T-cell (primary cell): ENCODE results near the gene SPSB3. TPM values are rescaled to one million over a fixed set of nuclear protein-coding genes. Genes with fewer than 3 reads are reported as not detected.

Source experiments
- ATAC-seq, 4 experiments: fragments of 200-7000 bp in 3 of 4; fragments of 150-1000 bp in 1 of 4; cut with Tn5 transposase; replicated peaks in 1 of 4; 1 replicate in 3 of 4; 2 replicates in 1 of 4; pipeline ENCODE4 v1.10.0; 2021; ENCODE audit warnings: moderate library complexity in 3 of 4, mild to moderate bottlenecking in 2 of 4, moderate number of reproducible peaks in 1 of 4
- CTCF ChIA-PET, 2 donors: fragments of 300-600 bp; sonication (Branson Sonifier 250); formaldehyde crosslinking; loops; one replicate each; lab custom pipeline; 2022; ENCODE audit warnings: antibody characterized with exemption in 2 of 2; lab: Charles Lee
- POLR2A ChIA-PET, 2 donors: fragments of 300-600 bp; sonication (Branson Sonifier 250); formaldehyde crosslinking; loops; one replicate each; lab custom pipeline; 2022; ENCODE audit warnings: antibody characterized with exemption in 2 of 2; lab: Charles Lee
- DNase-seq, 35 experiments: peaks; one replicate each; pipeline versions ENCODE4 v3.0.0 to v3.0.0-alpha.2; 2013 to 2023
- H3K27ac ChIP-seq: one replicate; pipeline ENCODE4 v1.5.1; 2013; ENCODE audit warnings: low read length
- H3K27me3 ChIP-seq, 2 experiments: replicated peaks in 1 of 2; 1 replicate in 1 of 2; 2 replicates in 1 of 2; pipeline versions ENCODE4 v1.6.1 to v1.7.0; 2013; ENCODE audit warnings: low read length in 1 of 2, mixed read lengths in 1 of 2; ENCODE audit not compliant: control insufficient read depth in 2 of 2, insufficient read depth in 2 of 2; ENCODE audit errors: extremely low read depth in 1 of 2
- H3K36me3 ChIP-seq, 2 donors: 1 replicate in 1 of 2; 2 replicates in 1 of 2; pipeline versions ENCODE4 v1.6.1 to v1.7.0; 2013; ENCODE audit warnings: low read length in 1 of 2; ENCODE audit not compliant: control insufficient read depth in 2 of 2, insufficient read depth in 1 of 2; ENCODE audit errors: extremely low read depth in 1 of 2
- H3K4me1 ChIP-seq, 2 experiments: 1 replicate in 1 of 2; 2 replicates in 1 of 2; pipeline versions ENCODE4 v1.6.1 to v1.7.0; 2013; ENCODE audit warnings: low read length in 2 of 2, mixed read lengths in 1 of 2; ENCODE audit not compliant: insufficient read depth in 2 of 2, control insufficient read depth in 1 of 2; ENCODE audit errors: extremely low read depth in 1 of 2
- H3K4me3 ChIP-seq, 2 donors: 1 replicate in 1 of 2; 2 replicates in 1 of 2; pipeline versions ENCODE4 v1.5.1 to v1.7.0; 2013; ENCODE audit warnings: mild to moderate bottlenecking in 2 of 2, low read length in 1 of 2, moderate library complexity in 1 of 2; ENCODE audit not compliant: control insufficient read depth in 1 of 2; ENCODE audit errors: extremely low read depth in 1 of 2
- H3K9me3 ChIP-seq: 2 replicates; pipeline ENCODE4 v1.7.0; 2013
- H3K27ac Mint-ChIP-seq, 2 donors: one replicate each; pipeline ENCODE4 v1.8.0; 2020 to 2021; ENCODE audit warnings: mild to moderate bottlenecking in 2 of 2, mixed read lengths in 2 of 2
- H3K27me3 Mint-ChIP-seq, 2 donors: one replicate each; pipeline ENCODE4 v1.8.0; 2021 to 2022; ENCODE audit warnings: mixed read lengths in 2 of 2
- H3K36me3 Mint-ChIP-seq: one replicate; pipeline ENCODE4 v1.8.0; 2021; ENCODE audit warnings: mixed read lengths
- H3K4me1 Mint-ChIP-seq, 3 donors: one replicate each; pipeline ENCODE4 v1.8.0; 2020 to 2022; ENCODE audit warnings: mixed read lengths in 3 of 3, mild to moderate bottlenecking in 1 of 3
- H3K4me3 Mint-ChIP-seq, 3 donors: one replicate each; pipeline ENCODE4 v1.8.0; 2020 to 2022; ENCODE audit warnings: mild to moderate bottlenecking in 3 of 3, mixed read lengths in 3 of 3, moderate library complexity in 3 of 3
- H3K9me3 Mint-ChIP-seq, 3 donors: one replicate each; pipeline ENCODE4 v1.8.0; 2020 to 2022; ENCODE audit warnings: mixed read lengths in 3 of 3
- WGBS: methylation state at CpG from one replicate; pipeline ENCODE4 v1.1.5; 2013; ENCODE audit warnings: missing lambda C conversion rate; ENCODE audit not compliant: insufficient coverage; 5-methylcytosine and 5-hydroxymethylcytosine counted together
- total RNA-seq, 35 experiments: library from RNA in 6 of 35; stranded (reverse) in 6 of 35; fragments of 120-200 nt in 1 of 35; gene quantifications; one replicate each; pipeline versions ENCODE4 v1.2.1 to v1.2.4 and lab custom pipeline; 2013 to 2026

SPSB3 gene
- total RNA-seq, 5 donors from 2014 or later (not counting 1 experiment from before 2014, with no cell fraction given): 67.3 to 162 (median 139) TPM

- under 1% methylated on average over 96 of the region's 96 CpGs for WGBS
- ATAC-seq (peak; percentile 78 to 79 (median 79)), DNase-seq (peak in 33 of 35 experiments; percentile 15 to 89 (median 65))
- peak overlapping the region; percentile 87 to 90 for H3K27ac Mint-ChIP-seq
- peaks cover 10 to 55% of the 10 kb centered on the region in 2 experiments for H3K4me1 ChIP-seq
- H3K4me3 ChIP-seq: peak overlapping the region; percentile 35 to 87
- peak overlapping the region; percentile 81 to 90 (median 85) for H3K4me3 Mint-ChIP-seq
- H3K9me3 Mint-ChIP-seq: no peaks in the 10 kb centered on the region
- peaks cover 13 to 18% of the 10 kb centered on the region in 2 donors for H3K36me3 ChIP-seq
- no peaks in the 10 kb centered on the region for H3K36me3 Mint-ChIP-seq
- H3K27me3 ChIP-seq: no peaks in the 10 kb centered on the region
- H3K27me3 Mint-ChIP-seq: no peaks in the 10 kb centered on the region
- peaks cover 32 to 55% (median 46%) of the 10 kb centered on the region in 3 donors for H3K4me1 Mint-ChIP-seq
- ChIA-PET POLR2A (interaction anchor here in 1 of 2 donors (0.7 kb wide), 1 partner anchor 1032 kb away, joined by 3 read pairs; no protein-coding TSS in a partner anchor), CTCF (interaction anchor here in 1 of 2 donors (1.5 kb wide), 1 partner anchor 44 kb away, joined by 6 read pairs; the partner anchor contains the start of genes NUBP2 and SPSB3)
- no peaks in the 10 kb centered on the region for H3K9me3 ChIP-seq
- H3K27ac ChIP-seq: peak overlapping the region; percentile 55
These were observed 43.7 kb upstream of the SPSB3 start for GRCh38 chr16:1825864-1826690.

DNA sequence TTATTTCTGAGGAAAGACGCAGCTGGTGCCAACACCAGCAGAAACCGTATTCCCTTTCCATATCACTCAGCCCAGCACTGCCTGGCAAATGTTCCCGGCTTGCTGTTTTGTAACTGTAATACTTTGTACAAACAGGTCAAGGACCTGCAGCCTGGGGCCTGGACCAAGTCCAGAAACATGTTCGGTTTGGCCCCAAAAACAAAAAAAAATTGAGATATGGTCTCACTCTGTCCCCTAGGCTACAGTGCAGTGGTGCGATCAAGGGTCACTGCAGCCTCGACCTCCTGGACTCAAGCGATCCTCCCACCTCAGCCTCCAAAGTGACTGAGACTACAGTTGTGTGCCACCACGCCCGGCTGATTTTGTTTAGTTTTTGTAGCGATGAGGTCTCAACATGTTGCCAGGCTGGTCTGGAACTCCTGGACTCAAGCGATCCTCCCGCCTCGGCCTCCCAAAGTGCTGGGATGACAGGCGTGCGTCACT is 43.1 kb upstream of the SPSB3 start:
- Histone ChIP-seq H3K36me3 (peaks cover 19 to 24% of the 10 kb centered on the region in 2 donors), H3K4me3 (peak overlapping the region; percentile 35 to 51), H3K9me3 (no peaks in the 10 kb centered on the region), H3K27me3 (no peaks in the 10 kb centered on the region), H3K27ac (peak overlapping the region; percentile 55), H3K4me1 (peaks cover 10 to 57% of the 10 kb centered on the region in 2 experiments)
- ChIA-PET CTCF (no interaction called here), POLR2A (no interaction called here)
- DNase-seq (no peak), ATAC-seq (no peak)
- Mint-ChIP-seq H3K4me3 (peak overlapping the region; percentile 77 to 85 (median 81)), H3K4me1 (peaks cover 28 to 50% (median 46%) of the 10 kb centered on the region in 3 donors), H3K36me3 (no peaks in the 10 kb centered on the region), H3K27me3 (no peaks in the 10 kb centered on the region), H3K9me3 (no peaks in the 10 kb centered on the region), H3K27ac (peak overlapping the region; percentile 87 to 90)
- WGBS: 67% methylated on average over 12 of the region's 15 CpGs

- Histone ChIP-seq H3K27ac (no peak overlapping the region), H3K36me3 (peaks cover 31 to 40% of the 10 kb centered on the region in 2 donors), H3K27me3 (no peaks in the 10 kb centered on the region), H3K9me3 (no peaks in the 10 kb centered on the region), H3K4me1 (peaks cover 10 to 54% of the 10 kb centered on the region in 2 experiments), H3K4me3 (no peak overlapping the region)
- peak overlapping the region in 1 of 2 donors; percentile 36 for H3K27ac Mint-ChIP-seq
- no peak for ATAC-seq
- H3K36me3 Mint-ChIP-seq: no peaks in the 10 kb centered on the region
- H3K9me3 Mint-ChIP-seq: no peaks in the 10 kb centered on the region
- no peaks in the 10 kb centered on the region for H3K27me3 Mint-ChIP-seq
- ChIA-PET POLR2A (no interaction called here), CTCF (interaction anchor here in 1 of 2 donors (1.0 kb wide), 1 partner anchor 9 kb away, joined by 5 read pairs; no protein-coding TSS in a partner anchor)
- 89% methylated on average over 7 of the region's 9 CpGs for WGBS
- H3K4me1 Mint-ChIP-seq: peaks cover 16 to 37% (median 36%) of the 10 kb centered on the region in 3 donors
- DNase-seq: no peak
- peak overlapping the region in 2 of 3 donors; percentile 77 to 81 for H3K4me3 Mint-ChIP-seq
These were observed 41.5 kb upstream of the SPSB3 start for GRCh38 chr16:1823821-1824220.

GRCh38 chr16:1822801-1823200 is 40.4 kb upstream of the SPSB3 start:
- Mint-ChIP-seq H3K27me3 (no peaks in the 10 kb centered on the region), H3K4me3 (no peak overlapping the region), H3K9me3 (no peaks in the 10 kb centered on the region), H3K27ac (no peak overlapping the region), H3K36me3 (no peaks in the 10 kb centered on the region), H3K4me1 (peaks cover 15 to 28% (median 28%) of the 10 kb centered on the region in 3 donors)
- H3K4me3 ChIP-seq: no peak overlapping the region
- POLR2A ChIA-PET: no interaction called here
- H3K4me1 ChIP-seq: peaks cover 7 to 50% of the 10 kb centered on the region in 2 experiments
- 96% methylated on average over 8 of the region's 16 CpGs for WGBS
- H3K27ac ChIP-seq: no peak overlapping the region
- peaks cover 31 to 49% of the 10 kb centered on the region in 2 donors for H3K36me3 ChIP-seq
- ATAC-seq (no peak), DNase-seq (no peak)
- H3K9me3 ChIP-seq: no peaks in the 10 kb centered on the region
- CTCF ChIA-PET: interaction anchor here in 1 of 2 donors (0.6 to 1.0 kb wide), 3 partner anchors 8 to 660 kb away, joined by 4 to 5 read pairs (median 4); no protein-coding TSS in a partner anchor
- H3K27me3 ChIP-seq: no peaks in the 10 kb centered on the region

GRCh38 chr16:1821861-1822611 is 39.7 kb upstream of the SPSB3 start:
- Mint-ChIP-seq H3K9me3 (no peaks in the 10 kb centered on the region), H3K27ac (no peak overlapping the region), H3K4me1 (peaks cover 7 to 22% (median 21%) of the 10 kb centered on the region in 3 donors), H3K36me3 (no peaks in the 10 kb centered on the region), H3K27me3 (no peaks in the 10 kb centered on the region), H3K4me3 (no peak overlapping the region)
- ChIA-PET CTCF (no interaction called here), POLR2A (no interaction called here)
- Histone ChIP-seq H3K4me3 (no peak overlapping the region), H3K9me3 (no peaks in the 10 kb centered on the region), H3K27me3 (no peaks in the 10 kb centered on the region), H3K27ac (no peak overlapping the region), H3K36me3 (peaks cover 31 to 57% of the 10 kb centered on the region in 2 donors), H3K4me1 (peaks cover 3 to 43% of the 10 kb centered on the region in 2 experiments)
- DNase-seq: no peak
- 95% methylated on average over 16 of the region's 24 CpGs for WGBS
- ATAC-seq: no peak

- WGBS: 89% methylated on average over 9 of the region's 12 CpGs
- H3K27me3 ChIP-seq: no peaks in the 10 kb centered on the region
- no peak overlapping the region for H3K4me3 ChIP-seq
- Mint-ChIP-seq H3K4me3 (no peak overlapping the region), H3K4me1 (peaks cover 7 to 22% (median 20%) of the 10 kb centered on the region in 3 donors), H3K27ac (no peak overlapping the region), H3K27me3 (no peaks in the 10 kb centered on the region), H3K9me3 (no peaks in the 10 kb centered on the region), H3K36me3 (no peaks in the 10 kb centered on the region)
- CTCF ChIA-PET: no interaction called here
- H3K4me1 ChIP-seq: peaks cover 3 to 43% of the 10 kb centered on the region in 2 experiments
- POLR2A ChIA-PET: no interaction called here
- no peak for DNase-seq
- no peak overlapping the region for H3K27ac ChIP-seq
- no peak for ATAC-seq
- H3K9me3 ChIP-seq: no peaks in the 10 kb centered on the region
- H3K36me3 ChIP-seq: peaks cover 40 to 66% of the 10 kb centered on the region in 2 donors
These were observed 38.5 kb upstream of the SPSB3 start for GRCh38 chr16:1820946-1821290.
